Hippocampal formation (tissue), 2 donors: ENCODE measurements around the gene ADGRL3.

Source experiments
- DNase-seq, 2 donors: peaks; one replicate each; lab custom pipeline; 2025; lab: John Stamatoyannopoulos, UW

The ADGRL3 gene

DNA sequence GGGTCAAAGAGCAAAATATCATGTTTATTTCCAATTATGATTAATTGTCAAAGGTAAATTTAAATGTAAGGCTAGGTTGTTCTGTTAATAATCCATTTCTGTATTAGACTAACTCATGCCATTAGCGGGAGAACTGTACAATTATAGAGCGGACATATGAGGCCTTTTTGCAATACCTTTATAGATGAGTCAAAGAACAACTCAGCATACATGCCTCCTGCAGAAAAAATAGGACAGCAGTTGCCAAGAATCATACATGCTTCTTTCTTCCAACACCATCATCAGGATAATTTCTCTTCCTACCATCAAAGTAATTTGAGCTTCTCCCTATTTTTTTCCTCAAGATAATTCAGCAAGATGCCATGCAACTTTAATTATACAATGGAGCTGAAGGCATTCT, 917.8 kb downstream of the ADGRL3 start:
- DNase-seq = no peak

DNA sequence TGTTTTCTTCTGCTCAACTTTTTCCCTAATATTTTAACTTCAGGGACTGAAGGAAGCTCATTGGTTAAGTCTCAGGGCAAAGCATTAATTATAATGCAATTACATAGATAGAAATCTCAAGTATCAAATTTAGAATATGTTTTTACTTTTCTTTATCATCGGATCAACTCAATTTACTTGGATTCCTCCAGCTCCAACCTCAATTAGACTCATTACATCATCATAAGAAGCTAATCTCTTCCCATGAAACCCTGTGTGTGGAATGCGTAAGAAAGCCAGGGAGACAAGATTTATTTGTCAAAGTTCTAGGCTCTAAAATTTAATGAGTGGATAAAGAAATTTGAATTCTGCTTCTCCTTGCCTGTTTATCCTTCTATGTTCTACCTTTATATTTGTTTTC, 918.4 kb downstream of the ADGRL3 start:
- no peak for DNase-seq

DNA sequence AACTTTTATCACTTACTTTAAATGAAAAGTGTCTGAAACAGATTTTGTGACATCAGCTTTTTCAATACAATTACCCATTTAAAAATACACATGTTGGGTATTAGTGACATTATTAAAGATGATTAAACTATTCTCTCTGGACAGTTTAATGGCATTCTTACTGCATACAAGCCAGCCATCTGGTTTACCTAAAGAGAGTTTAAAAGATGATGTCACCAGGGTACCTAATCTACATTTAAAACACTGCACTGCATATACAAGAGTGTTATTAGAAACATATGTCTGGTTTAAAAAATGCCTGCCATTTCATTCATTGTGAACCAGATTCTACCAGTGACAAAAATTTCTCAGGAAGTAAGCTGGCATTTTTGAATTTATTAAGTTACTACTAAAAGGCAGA, 919.1 kb downstream of the ADGRL3 start:
- no peak for DNase-seq

DNA sequence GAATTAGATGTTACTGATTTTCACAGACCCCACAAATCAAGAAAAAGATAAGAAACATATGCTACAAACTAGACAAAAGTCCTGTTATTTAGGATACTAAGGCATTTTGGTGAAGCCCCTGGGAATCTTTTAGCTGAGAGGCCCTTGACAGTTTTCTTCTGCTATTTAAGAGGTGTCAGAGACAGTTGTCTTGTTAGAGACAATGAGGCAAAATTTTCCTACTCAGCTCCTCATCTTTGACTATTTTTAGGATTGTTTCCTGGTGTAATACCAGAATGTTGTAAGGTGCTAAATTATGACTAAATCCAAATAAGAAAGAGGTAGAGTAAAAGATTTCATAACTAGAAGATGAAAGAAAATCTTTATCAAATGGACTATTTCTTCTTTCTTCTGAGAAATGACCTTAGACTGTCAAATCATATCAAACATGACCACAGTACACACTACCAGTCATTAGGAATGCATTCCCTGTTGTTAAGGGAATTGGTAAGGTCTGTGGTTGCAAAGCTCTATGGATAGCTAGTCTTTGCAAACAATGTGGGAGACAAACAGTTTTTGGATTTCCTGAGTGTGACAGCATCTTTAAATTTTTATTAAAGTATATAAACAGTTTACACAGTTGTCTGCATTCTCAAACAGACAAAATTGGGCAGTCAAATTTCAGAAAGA, 926.1 kb downstream of the ADGRL3 start:
- DNase-seq = no peak
